Heart left ventricle (tissue), 13 donors: ENCODE data around the gene SPEF2.

Experiments used
- CTCF ChIP-seq, 12 donors: fragments of 200-600 bp; sonication (generic) in 4 of 12; IDR thresholded peaks; one replicate each; pipeline versions ENCODE4 v1.5.0 to v1.8.0; 2018 to 2022; ENCODE audit warnings: antibody characterized with exemption in 12 of 12, mild to moderate bottlenecking in 5 of 12
- POLR2A ChIP-seq, 2 donors: fragments of 450-650 bp; IDR thresholded peaks; one replicate each; pipeline ENCODE4 v1.6.1; 2017; ENCODE audit warnings: antibody characterized with exemption in 2 of 2, mild to moderate bottlenecking in 2 of 2, moderate library complexity in 2 of 2
- donor health status: ischemic (EF 13 %, LVEDD 7.1; RV severe dilation, severe dysfunction).
- donor health status: DM: no; HTN: yes; CAD: no.
- donor health status: DM: no; HTN: no; CAD: no.
- donor health status: ischemic (EF 25% LVEDD 6.9; RV normal size, moderate dysfunction).
- donor health status: ischemic (EF 25% LVEDD 5.7; RV mildly dilated, moderate dysfunction).
- donor health status: ischemic (EF 35%, LVEDD 5.7; RV mildly dilated, moderate dysfunction).
- donor health status: nonischemic (EF 11% LVEDD 7.7; RV severe dilation, severe dysfunction).
- donor health status: DM: yes; HTN: yes; CAD: no.
- donor health status: PGD.
- donor health status: ischemic (EF 29% LVEDD 5.4; RV normal size, mild dysfunction).
- donor health status: nonischemic (EF 23%, LVEDD 6.1; RV moderate dilation, normal function).

- no peak for TF ChIP-seq CTCF (IDR thresholded peaks at IDR 0.05)
- no peak for TF ChIP-seq POLR2A (IDR thresholded peaks at IDR 0.05)
Observed at GRCh38 chr5:35773967-35774366, 156.3 kb downstream of the SPEF2 start.
